ENCODE data around the gene RPL3.

DNA sequence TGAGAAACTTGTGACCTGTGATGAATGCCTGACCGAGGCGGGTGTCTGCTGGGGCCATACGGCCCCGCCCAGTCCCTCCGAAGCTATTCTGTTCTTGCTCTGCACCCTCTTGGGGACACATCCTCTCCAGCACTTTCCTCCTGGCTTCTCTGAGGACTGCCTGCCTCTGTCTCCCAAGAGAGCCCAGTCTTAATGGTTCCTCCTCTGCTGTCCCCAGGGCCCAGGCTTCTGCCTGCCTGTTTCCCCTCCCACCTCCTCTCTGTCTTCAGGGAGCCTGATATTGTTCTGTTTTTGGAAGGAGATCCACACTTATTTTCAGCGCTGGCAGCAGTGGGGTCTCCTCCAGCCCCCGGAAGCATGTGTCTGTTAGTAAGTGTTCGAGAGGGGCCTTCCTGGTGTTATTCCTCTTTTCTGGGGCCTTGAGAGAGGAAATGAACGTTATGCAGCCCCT is 49.1 kb upstream of the RPL3 start:
- TF ChIP-seq, protein P1, sequence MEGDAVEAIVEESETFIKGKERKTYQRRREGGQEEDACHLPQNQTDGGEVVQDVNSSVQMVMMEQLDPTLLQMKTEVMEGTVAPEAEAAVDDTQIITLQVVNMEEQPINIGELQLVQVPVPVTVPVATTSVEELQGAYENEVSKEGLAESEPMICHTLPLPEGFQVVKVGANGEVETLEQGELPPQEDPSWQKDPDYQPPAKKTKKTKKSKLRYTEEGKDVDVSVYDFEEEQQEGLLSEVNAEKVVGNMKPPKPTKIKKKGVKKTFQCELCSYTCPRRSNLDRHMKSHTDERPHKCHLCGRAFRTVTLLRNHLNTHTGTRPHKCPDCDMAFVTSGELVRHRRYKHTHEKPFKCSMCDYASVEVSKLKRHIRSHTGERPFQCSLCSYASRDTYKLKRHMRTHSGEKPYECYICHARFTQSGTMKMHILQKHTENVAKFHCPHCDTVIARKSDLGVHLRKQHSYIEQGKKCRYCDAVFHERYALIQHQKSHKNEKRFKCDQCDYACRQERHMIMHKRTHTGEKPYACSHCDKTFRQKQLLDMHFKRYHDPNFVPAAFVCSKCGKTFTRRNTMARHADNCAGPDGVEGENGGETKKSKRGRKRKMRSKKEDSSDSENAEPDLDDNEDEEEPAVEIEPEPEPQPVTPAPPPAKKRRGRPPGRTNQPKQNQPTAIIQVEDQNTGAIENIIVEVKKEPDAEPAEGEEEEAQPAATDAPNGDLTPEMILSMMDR (IDR thresholded peaks at IDR 0.05; ENCODE audit: low read length), result no peak
- no peak for TF ChIP-seq EZH2 (IDR thresholded peaks at IDR 0.05; ENCODE audit: borderline replicate concordance, low read length)

All from OCI-LY1 (cell line).